Gastroesophageal sphincter (tissue), 4 donors: ENCODE data around the gene NEUROD6. TPM values are rescaled to one million over a fixed set of nuclear protein-coding genes. Genes with fewer than 3 reads are reported as not detected.

Experiments
- ATAC-seq: fragments of 150-250 bp; one replicate; pipeline ENCODE4 v1.9.1; 2016; ENCODE audit warnings: mild to moderate bottlenecking, moderate library complexity
- H3K27ac ChIP-seq, 4 donors: fragments of 200-600 bp; sonication (generic) in 3 of 4; 1 replicate in 3 of 4; 2 replicates in 1 of 4; pipeline ENCODE4 v1.5.1; 2016 to 2019
- H3K27me3 ChIP-seq: fragments of 200-600 bp; sonication (generic); one replicate; pipeline ENCODE4 v1.5.1; 2019
- H3K36me3 ChIP-seq, 2 donors: fragments of 200-600 bp; sonication (generic); one replicate each; pipeline ENCODE4 v1.5.1; 2019; ENCODE audit warnings: control low read depth in 1 of 2
- H3K4me1 ChIP-seq, 3 donors: fragments of 200-600 bp; sonication (generic); 1 replicate in 2 of 3; 2 replicates in 1 of 3; pipeline ENCODE4 v1.5.1; 2016 to 2019; ENCODE audit warnings: control low read depth in 2 of 3
- H3K4me3 ChIP-seq, 2 donors: fragments of 200-600 bp; sonication (generic); one replicate each; pipeline ENCODE4 v1.5.1; 2019; ENCODE audit warnings: mild to moderate bottlenecking in 1 of 2, moderate library complexity in 1 of 2
- H3K9me3 ChIP-seq, 3 donors: fragments of 200-600 bp; sonication (generic); one replicate each; pipeline ENCODE4 v1.5.1; 2017 to 2019; ENCODE audit warnings: control low read depth in 2 of 3
- EP300 ChIP-seq: sonication (generic); formaldehyde crosslinking; IDR thresholded peaks from one replicate; pipeline ENCODE4 v1.6.1; 2017; ENCODE audit warnings: antibody characterized with exemption, mild to moderate bottlenecking
- POLR2A ChIP-seq, 2 donors: fragments of 450-650 bp; IDR thresholded peaks; one replicate each; pipeline ENCODE4 v1.6.1; 2017; ENCODE audit warnings: antibody characterized with exemption in 2 of 2, mild to moderate bottlenecking in 2 of 2, moderate library complexity in 1 of 2
- POLR2AphosphoS5 ChIP-seq: sonication (generic); formaldehyde crosslinking; IDR thresholded peaks from one replicate; pipeline ENCODE4 v1.6.1; 2017; ENCODE audit warnings: antibody characterized with exemption
- WGBS, 2 donors: methylation state at CpG; one replicate each; pipeline ENCODE4 v1.1.5; 2018; ENCODE audit warnings: low coverage in 1 of 2; 5-methylcytosine and 5-hydroxymethylcytosine counted together
- total RNA-seq, 4 donors: library from RNA; depleted of rRNA; stranded (reverse); fragments of >200 nt; gene quantifications; one replicate each; pipeline ENCODE4 v1.1.0, GENCODE V29; 2016
- TF ChIP-seq, protein P1 (sequence below), 4 experiments: fragments of 200-600 bp in 2 of 4; fragments of 450-650 bp in 2 of 4; sonication (generic) in 1 of 4; IDR thresholded peaks; one replicate each; pipeline ENCODE4 v1.5.1; 2017 to 2019; ENCODE audit warnings: antibody characterized with exemption in 4 of 4, mild to moderate bottlenecking in 2 of 4, moderate library complexity in 2 of 4

NEUROD6 gene
- total RNA-seq: not detected

GRCh38 chr7:31340603-31341002 is at the start of gene NEUROD6:
TSS of gene NEUROD6 (minus strand) at chr7:31340726. CDS start at chr7:31339268, 1,458 bp downstream.
- H3K36me3 ChIP-seq: no peaks in the 10 kb centered on the region
- H3K27ac ChIP-seq: no peak within 1 kb of the TSS
- no peak within 1 kb of the TSS for H3K4me3 ChIP-seq
- ATAC-seq: no peak
- TF ChIP-seq EP300: no peak
- no peak for TF ChIP-seq POLR2A (IDR thresholded peaks at IDR 0.05)
- TF ChIP-seq, protein P1, sequence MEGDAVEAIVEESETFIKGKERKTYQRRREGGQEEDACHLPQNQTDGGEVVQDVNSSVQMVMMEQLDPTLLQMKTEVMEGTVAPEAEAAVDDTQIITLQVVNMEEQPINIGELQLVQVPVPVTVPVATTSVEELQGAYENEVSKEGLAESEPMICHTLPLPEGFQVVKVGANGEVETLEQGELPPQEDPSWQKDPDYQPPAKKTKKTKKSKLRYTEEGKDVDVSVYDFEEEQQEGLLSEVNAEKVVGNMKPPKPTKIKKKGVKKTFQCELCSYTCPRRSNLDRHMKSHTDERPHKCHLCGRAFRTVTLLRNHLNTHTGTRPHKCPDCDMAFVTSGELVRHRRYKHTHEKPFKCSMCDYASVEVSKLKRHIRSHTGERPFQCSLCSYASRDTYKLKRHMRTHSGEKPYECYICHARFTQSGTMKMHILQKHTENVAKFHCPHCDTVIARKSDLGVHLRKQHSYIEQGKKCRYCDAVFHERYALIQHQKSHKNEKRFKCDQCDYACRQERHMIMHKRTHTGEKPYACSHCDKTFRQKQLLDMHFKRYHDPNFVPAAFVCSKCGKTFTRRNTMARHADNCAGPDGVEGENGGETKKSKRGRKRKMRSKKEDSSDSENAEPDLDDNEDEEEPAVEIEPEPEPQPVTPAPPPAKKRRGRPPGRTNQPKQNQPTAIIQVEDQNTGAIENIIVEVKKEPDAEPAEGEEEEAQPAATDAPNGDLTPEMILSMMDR (IDR thresholded peaks at IDR 0.05): no peak
- no peaks in the 10 kb centered on the region for H3K9me3 ChIP-seq
- peaks cover 45% of the 10 kb centered on the region for H3K27me3 ChIP-seq
- WGBS, 2 donors: 55 to 66% methylated on average over 4 to 5 of the region's 6 CpGs
- H3K4me1 ChIP-seq: peaks cover 0 to 12% (median 0%) of the 10 kb centered on the region in 3 donors

DNA sequence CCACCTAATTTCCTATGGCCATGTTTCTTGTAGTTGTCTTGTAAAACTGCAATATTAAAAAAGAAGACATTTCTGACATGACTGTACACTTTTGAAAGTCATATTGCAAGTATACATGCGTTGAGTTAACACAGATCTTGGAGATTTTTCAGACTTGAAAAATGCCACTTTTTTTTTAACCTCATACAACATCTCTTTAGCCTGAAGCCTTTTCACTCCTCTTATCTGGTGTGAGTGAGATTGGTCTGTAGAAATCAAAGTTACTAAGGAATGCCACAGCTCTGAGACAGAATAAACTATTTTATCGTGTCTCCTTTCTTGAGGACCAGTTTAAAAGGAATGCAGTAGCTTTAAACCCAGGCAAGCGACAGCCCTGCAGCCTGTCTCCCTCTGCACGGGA is 43.9 kb upstream of the NEUROD6 start:
- Histone ChIP-seq H3K9me3 (peaks cover 0 to 5% (median 0%) of the 10 kb centered on the region in 3 donors), H3K27me3 (no peaks in the 10 kb centered on the region)
- 32 to 37% methylated on average over 4 of the region's 4 CpGs for WGBS, 2 donors

DNA sequence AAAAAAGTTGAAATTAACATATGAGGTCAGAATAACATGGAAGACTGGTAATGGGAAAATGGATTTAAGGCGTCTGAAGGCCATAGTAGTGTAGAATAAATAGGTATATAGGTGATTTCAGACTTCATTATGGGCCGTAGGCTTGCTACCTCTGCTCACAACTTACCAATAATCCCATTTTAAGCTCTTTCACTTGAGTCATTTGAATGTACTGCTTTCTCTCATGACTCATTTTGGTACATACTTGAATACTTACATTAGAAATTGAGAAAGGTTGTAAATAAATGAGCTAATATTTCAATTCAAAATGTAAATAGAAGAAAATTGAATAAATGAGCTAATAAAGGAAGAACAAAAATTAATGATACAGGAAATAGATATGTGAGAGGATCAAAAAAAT is 42.2 kb upstream of the NEUROD6 start:
- ATAC-seq: no peak
- WGBS, 2 donors: 45 to 71% methylated on average over 2 of the region's 2 CpGs
- Histone ChIP-seq H3K9me3 (peaks cover 0 to 5% (median 0%) of the 10 kb centered on the region in 3 donors), H3K27me3 (no peaks in the 10 kb centered on the region), H3K4me1 (no peaks in the 10 kb centered on the region), H3K27ac (no peak overlapping the region), H3K4me3 (no peak overlapping the region), H3K36me3 (no peaks in the 10 kb centered on the region)
- TF ChIP-seq POLR2A (IDR thresholded peaks at IDR 0.05): no peak
- no peak for TF ChIP-seq POLR2AphosphoS5
- no peak for TF ChIP-seq EP300
- TF ChIP-seq, protein P1 (IDR thresholded peaks at IDR 0.05): no peak

More for the DNA sequence above, 43.9 kb upstream of the NEUROD6 start:
- ATAC-seq: no peak
- Histone ChIP-seq H3K4me3 (no peak overlapping the region), H3K36me3 (no peaks in the 10 kb centered on the region), H3K27ac (no peak overlapping the region), H3K4me1 (no peaks in the 10 kb centered on the region)
- TF ChIP-seq POLR2AphosphoS5 (no peak), EP300 (no peak), POLR2A (IDR thresholded peaks at IDR 0.05) (no peak)
- TF ChIP-seq, protein P1 (IDR thresholded peaks at IDR 0.05): no peak

- WGBS, 2 donors: 60 to 81% methylated on average over 3 to 5 of the region's 12 CpGs
- no peak for TF ChIP-seq POLR2A (IDR thresholded peaks at IDR 0.05)
- TF ChIP-seq, protein P1 (IDR thresholded peaks at IDR 0.05): peak in 1 of 4 experiments; percentile 20
- no peak overlapping the region for H3K4me3 ChIP-seq
- H3K4me1 ChIP-seq: no peaks in the 10 kb centered on the region
- no peaks in the 10 kb centered on the region for H3K9me3 ChIP-seq
- peaks cover 46% of the 10 kb centered on the region for H3K27me3 ChIP-seq
- H3K36me3 ChIP-seq: no peaks in the 10 kb centered on the region
- no peak overlapping the region for H3K27ac ChIP-seq
- no peak for ATAC-seq
These were observed 33.1 kb upstream of the NEUROD6 start for GRCh38 chr7:31373337-31374289.
